Endothelial cell of umbilical vein (primary cell): Measurements from ENCODE around the gene CAPN2. TPM values are rescaled to one million over a fixed set of nuclear protein-coding genes. Genes with fewer than 3 reads are reported as not detected.
"Not testable (repeated sequence)": the region's sequence is repeated elsewhere in the genome, so short reads cannot be mapped to it uniquely, and the experiment has no call there.

Source experiments
- BruUV-seq: library from RNA; stranded (reverse); fragments of 400-500 nt; replicated peaks from 2 replicates; lab custom pipeline; 2021; lab: Mats Ljungman, UMichigan
- CTCF ChIA-PET: fragments of 300-600, 350-600 bp; sonication (Branson Sonifier 250); formaldehyde crosslinking; loops from one replicate; lab custom pipeline; 2021; ENCODE audit warnings: antibody characterized with exemption, inconsistent platforms; lab: Charles Lee
- POLR2A ChIA-PET: fragments of 300-600, 350-600 bp; sonication (Branson Sonifier 250); formaldehyde crosslinking; loops from one replicate; lab custom pipeline; 2021; ENCODE audit warnings: antibody characterized with exemption, inconsistent platforms; lab: Charles Lee
- DNase-seq: peaks from one replicate; pipeline ENCODE4 v3.0.0-alpha.2; 2011; ENCODE audit warnings: low read depth, low spot score
- FAIRE-seq: peaks from 2 replicates; lab custom pipeline; 2011; peaks lifted over from hg19 to GRCh38; lab: Jason Lieb, UNC
- H2AFZ ChIP-seq: 2 replicates; pipeline ENCODE4 v1.6.0; 2012; ENCODE audit warnings: low read depth, low read length, control low read depth, inconsistent platforms
- H3K27ac ChIP-seq: 2 replicates; pipeline ENCODE4 v1.5.1; 2011; ENCODE audit warnings: low read depth, mild to moderate bottlenecking, control low read depth, low read length, moderate library complexity; ENCODE audit not compliant: insufficient read depth
- H3K27me3 ChIP-seq, 2 experiments: 2 replicates each; pipeline versions ENCODE4 v1.6.0 to v1.6.1; 2011; ENCODE audit warnings: low read length in 2 of 2, mixed read lengths in 1 of 2; ENCODE audit not compliant: control insufficient read depth in 2 of 2, insufficient read depth in 2 of 2
- H3K36me3 ChIP-seq, 2 experiments: 2 replicates in 1 of 2; 3 replicates in 1 of 2; pipeline ENCODE4 v1.5.1; 2011; ENCODE audit warnings: low read length in 2 of 2, mild to moderate bottlenecking in 1 of 2, moderate library complexity in 1 of 2; ENCODE audit not compliant: control insufficient read depth in 2 of 2, insufficient read depth in 2 of 2; ENCODE audit errors: extremely low read depth in 1 of 2
- H3K4me1 ChIP-seq: 3 replicates; pipeline ENCODE4 v1.5.1; 2011; ENCODE audit warnings: mild to moderate bottlenecking, low read length; ENCODE audit not compliant: control insufficient read depth, insufficient read depth; ENCODE audit errors: extremely low read depth
- H3K4me2 ChIP-seq: 2 replicates; pipeline ENCODE4 v1.6.1; 2011; ENCODE audit warnings: low read length, control low read depth, mixed read lengths; ENCODE audit not compliant: insufficient read depth
- H3K4me3 ChIP-seq, 3 experiments: fragments of 200-600 bp in 1 of 3; sonication (generic), shearing (Covaris generic) in 1 of 3; replicated peaks in 1 of 3; 2 replicates each; pipeline ENCODE4 v1.5.1; 2011 to 2016; ENCODE audit warnings: control low read depth in 3 of 3, low read length in 3 of 3, mild to moderate bottlenecking in 2 of 3, inconsistent platforms in 1 of 3, low read depth in 1 of 3, moderate library complexity in 1 of 3; ENCODE audit not compliant: insufficient read depth in 1 of 3
- H3K79me2 ChIP-seq: 2 replicates; pipeline ENCODE4 v1.6.0; 2012; ENCODE audit warnings: low read length, inconsistent platforms; ENCODE audit not compliant: control insufficient read depth, insufficient read depth
- H3K9ac ChIP-seq: replicated peaks from 2 replicates; pipeline ENCODE3; 2011; ENCODE audit warnings: low read length, control low read depth; ENCODE audit not compliant: insufficient read depth; ENCODE audit errors: extremely low read depth
- H3K9me1 ChIP-seq: replicated peaks from 3 replicates; pipeline ENCODE4 v1.6.0; 2011; ENCODE audit warnings: mild to moderate bottlenecking, low read length; ENCODE audit not compliant: control insufficient read depth, insufficient read depth; ENCODE audit errors: extremely low read depth
- H3K9me3 ChIP-seq: replicated peaks from 2 replicates; pipeline ENCODE4 v1.5.1; 2012; ENCODE audit warnings: low read length, inconsistent platforms; ENCODE audit not compliant: control insufficient read depth, insufficient read depth
- H4K20me1 ChIP-seq: replicated peaks from 2 replicates; pipeline ENCODE3; 2011; ENCODE audit warnings: mild to moderate bottlenecking, low read length; ENCODE audit not compliant: control insufficient read depth, insufficient read depth; ENCODE audit errors: extremely low read depth
- EZH2 ChIP-seq: IDR thresholded peaks from 2 replicates; pipeline ENCODE4 v1.6.1; 2012; ENCODE audit warnings: borderline replicate concordance, low read depth, mild to moderate bottlenecking, moderate library complexity, low read length, inconsistent platforms; ENCODE audit not compliant: severe bottlenecking
- FOS ChIP-seq: IDR thresholded peaks from 2 replicates; pipeline ENCODE4 v1.6.1; 2011; ENCODE audit warnings: mild to moderate bottlenecking, low read length, moderate library complexity, borderline replicate concordance; ENCODE audit not compliant: insufficient read depth
- GATA2 ChIP-seq: IDR thresholded peaks from 2 replicates; pipeline ENCODE4 v1.7.0; 2011; ENCODE audit warnings: low read depth, mild to moderate bottlenecking, moderate library complexity, mixed read lengths, low read length; ENCODE audit not compliant: insufficient read length, insufficient read depth
- JUN ChIP-seq: IDR thresholded peaks from 2 replicates; pipeline ENCODE4 v1.6.1; 2011; ENCODE audit warnings: borderline replicate concordance, low read depth; ENCODE audit not compliant: insufficient read length, insufficient read depth
- MYC ChIP-seq: IDR thresholded peaks from one replicate; pipeline ENCODE4 v1.6.1; 2011; ENCODE audit warnings: mild to moderate bottlenecking, low read depth, low read length
- POLR2A ChIP-seq: IDR thresholded peaks from 2 replicates; pipeline ENCODE4 v1.6.1; 2012; ENCODE audit warnings: low read depth, mild to moderate bottlenecking, control low read depth, low read length
- POLR2AphosphoS5 ChIP-seq: IDR thresholded peaks from 2 replicates; pipeline ENCODE4 v1.6.1; 2012; ENCODE audit warnings: low read depth, mild to moderate bottlenecking, control low read depth, low read length, moderate library complexity; ENCODE audit not compliant: insufficient read depth
- dilution Hi-C: fragments of 300-500 bp; cut with MboI; formaldehyde crosslinking; loops from one replicate; pipeline ENCODE4 v1.15.0; 2019; ENCODE audit warnings: low sequenced_read_pairs; ENCODE audit not compliant: extremely low pct_ligation_motif_present
- intact Hi-C: fragments of 100-400 bp; cut with micrococcal nuclease; formaldehyde crosslinking; loops from one replicate; pipeline ENCODE4 v1.10.0; 2022
- polyA plus RNA-seq, 4 experiments: library from polyadenylated mRNA; depleted of rRNA in 3 of 4; stranded (reverse) in 3 of 4; unstranded in 1 of 4; fragments of >200 nt; gene quantifications; 2 replicates each; pipeline versions ENCODE4 v1.2.1 to v1.2.3, GENCODE V29; 2011 to 2012; ENCODE audit warnings: missing spikeins in 1 of 4
- total RNA-seq: library from RNA; stranded (reverse); gene quantifications from 2 replicates; pipeline ENCODE4 v1.2.3, GENCODE V29; 2021
- TF ChIP-seq, protein P1 (sequence below), 2 donors: IDR thresholded peaks; 1 replicate in 1 of 2; 2 replicates in 1 of 2; pipeline ENCODE4 v1.5.1; 2011; ENCODE audit warnings: low read length in 2 of 2, mild to moderate bottlenecking in 2 of 2, moderate library complexity in 2 of 2, control low read depth in 1 of 2, inconsistent platforms in 1 of 2, low read depth in 1 of 2; ENCODE audit not compliant: insufficient read depth in 1 of 2; ENCODE audit errors: extremely low read depth in 1 of 2
- TF ChIP-seq, protein P2 (sequence below): IDR thresholded peaks from 2 replicates; pipeline ENCODE4 v1.6.1; 2011; ENCODE audit not compliant: insufficient read depth, insufficient read length

The CAPN2 gene
- total and polyA plus RNA-seq, 2 donors (not counting 3 experiments of a cell fraction or from before 2014, with no cell fraction given) = 110 to 420 TPM

- H4K20me1 ChIP-seq = no peaks in the 10 kb centered on the region
- POLR2A ChIA-PET = interaction anchor here (0.6 kb wide), 1 partner anchor 64 kb away, joined by 5 read pairs; no protein-coding TSS in a partner anchor
- H3K27me3 ChIP-seq = no peaks in the 10 kb centered on the region
- DNase-seq = no peak
- H3K4me2 ChIP-seq = no peak overlapping the region
- TF ChIP-seq POLR2A = no peak
- TF ChIP-seq GATA2 = no peak
- no peak for TF ChIP-seq FOS
- TF ChIP-seq, protein P1, sequence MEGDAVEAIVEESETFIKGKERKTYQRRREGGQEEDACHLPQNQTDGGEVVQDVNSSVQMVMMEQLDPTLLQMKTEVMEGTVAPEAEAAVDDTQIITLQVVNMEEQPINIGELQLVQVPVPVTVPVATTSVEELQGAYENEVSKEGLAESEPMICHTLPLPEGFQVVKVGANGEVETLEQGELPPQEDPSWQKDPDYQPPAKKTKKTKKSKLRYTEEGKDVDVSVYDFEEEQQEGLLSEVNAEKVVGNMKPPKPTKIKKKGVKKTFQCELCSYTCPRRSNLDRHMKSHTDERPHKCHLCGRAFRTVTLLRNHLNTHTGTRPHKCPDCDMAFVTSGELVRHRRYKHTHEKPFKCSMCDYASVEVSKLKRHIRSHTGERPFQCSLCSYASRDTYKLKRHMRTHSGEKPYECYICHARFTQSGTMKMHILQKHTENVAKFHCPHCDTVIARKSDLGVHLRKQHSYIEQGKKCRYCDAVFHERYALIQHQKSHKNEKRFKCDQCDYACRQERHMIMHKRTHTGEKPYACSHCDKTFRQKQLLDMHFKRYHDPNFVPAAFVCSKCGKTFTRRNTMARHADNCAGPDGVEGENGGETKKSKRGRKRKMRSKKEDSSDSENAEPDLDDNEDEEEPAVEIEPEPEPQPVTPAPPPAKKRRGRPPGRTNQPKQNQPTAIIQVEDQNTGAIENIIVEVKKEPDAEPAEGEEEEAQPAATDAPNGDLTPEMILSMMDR (IDR thresholded peaks at IDR 0.05; ENCODE audit: extremely low read depth in 1 of 2, insufficient read depth in 1 of 2, low read depth in 1 of 2, low read length in 2 of 2) = no peak
- no peak for TF ChIP-seq JUN
- no peak for TF ChIP-seq EZH2
- TF ChIP-seq, protein P2, sequence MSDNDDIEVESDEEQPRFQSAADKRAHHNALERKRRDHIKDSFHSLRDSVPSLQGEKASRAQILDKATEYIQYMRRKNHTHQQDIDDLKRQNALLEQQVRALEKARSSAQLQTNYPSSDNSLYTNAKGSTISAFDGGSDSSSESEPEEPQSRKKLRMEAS = no peak
- TF ChIP-seq POLR2AphosphoS5 = no peak
- TF ChIP-seq MYC = no peak
- no peak overlapping the region for H3K4me3 ChIP-seq
- no peak for FAIRE-seq
- dilution Hi-C loops (no loop called here), intact Hi-C loops (no loop called here)
- H3K9ac ChIP-seq = no peak overlapping the region
- H3K9me1 ChIP-seq = no peaks in the 10 kb centered on the region
- no peaks in the 10 kb centered on the region for H3K9me3 ChIP-seq
- H3K4me1 ChIP-seq = peaks cover 4% of the 10 kb centered on the region
- CTCF ChIA-PET = interaction anchor here (1.0 kb wide), 1 partner anchor 8 kb away, joined by 3 read pairs; no protein-coding TSS in a partner anchor
- H2AFZ ChIP-seq = no peak overlapping the region
- no peaks in the 10 kb centered on the region for H3K79me2 ChIP-seq
- H3K27ac ChIP-seq = no peak overlapping the region
- peaks cover 19 to 23% of the 10 kb centered on the region in 2 experiments for H3K36me3 ChIP-seq
- BruUV-seq = no TSS peak
Measured at GRCh38 chr1:223803211-223803610, 90.9 kb downstream of the CAPN2 start.

- FAIRE-seq, dilution Hi-C loops, BruUV-seq: not testable (repeated sequence)
Measured at GRCh38 chr1:223809905-223810304, 97.6 kb downstream of the CAPN2 start.

More at GRCh38 chr1:223809905-223810304, 97.6 kb downstream of the CAPN2 start:
- H3K4me2 ChIP-seq, H4K20me1 ChIP-seq, H3K27me3 ChIP-seq, H3K27ac ChIP-seq, DNase-seq, H3K9me3 ChIP-seq, H3K9me1 ChIP-seq, H3K4me3 ChIP-seq, H3K9ac ChIP-seq, POLR2A ChIA-PET, H3K79me2 ChIP-seq, H2AFZ ChIP-seq: not testable (repeated sequence)
- intact Hi-C loops = loop anchor here (2.0 to 5.0 kb wide), 2 partner anchors 302 to 523 kb away; partner anchors contain the start of gene FBXO28
- CTCF ChIA-PET = interaction anchor here (2.1 kb wide), 2 partner anchors 34 to 99 kb away, joined by 14 to 41 read pairs; partner anchors contain the start of gene TP53BP2
- Histone ChIP-seq H3K36me3 (peaks cover 9 to 13% of the 10 kb centered on the region in 2 experiments), H3K4me1 (peaks cover 13% of the 10 kb centered on the region)
